Keratinocyte (primary cell): Measurements from ENCODE around the gene ELMO3. TPM values are rescaled to one million over a fixed set of nuclear protein-coding genes. Genes with fewer than 3 reads are reported as not detected.

Source experiments
- DNase-seq: peaks from one replicate; pipeline ENCODE4 v3.0.0-alpha.2; 2011; ENCODE audit warnings: low read depth, missing footprints, low spot score
- FAIRE-seq: peaks from 2 replicates; lab custom pipeline; 2011; peaks lifted over from hg19 to GRCh38; lab: Jason Lieb, UNC
- H2AFZ ChIP-seq: 2 replicates; pipeline ENCODE4 v1.6.0; 2012; ENCODE audit warnings: low read length, control low read depth, inconsistent platforms; ENCODE audit not compliant: control insufficient read depth
- H3K27ac ChIP-seq: 2 replicates; pipeline ENCODE4 v1.5.1; 2011; ENCODE audit warnings: low read length; ENCODE audit not compliant: control insufficient read depth, insufficient read depth
- H3K27me3 ChIP-seq: 3 replicates; pipeline ENCODE4 v1.6.0; 2011; ENCODE audit warnings: low read length; ENCODE audit not compliant: control insufficient read depth, insufficient read depth; ENCODE audit errors: extremely low read depth
- H3K36me3 ChIP-seq, 2 experiments: 2 replicates in 1 of 2; 3 replicates in 1 of 2; pipeline ENCODE4 v1.5.1; 2011; ENCODE audit warnings: low read length in 2 of 2, mild to moderate bottlenecking in 1 of 2; ENCODE audit not compliant: control insufficient read depth in 2 of 2, insufficient read depth in 2 of 2; ENCODE audit errors: extremely low read depth in 1 of 2
- H3K4me1 ChIP-seq: 3 replicates; pipeline ENCODE4 v1.5.1; 2011; ENCODE audit warnings: low read length; ENCODE audit not compliant: control insufficient read depth, insufficient read depth; ENCODE audit errors: extremely low read depth
- H3K4me2 ChIP-seq: 3 replicates; pipeline ENCODE4 v1.6.0; 2011; ENCODE audit warnings: low read depth, low read length; ENCODE audit not compliant: control insufficient read depth, insufficient read depth; ENCODE audit errors: extremely low read depth
- H3K4me3 ChIP-seq, 3 experiments: fragments of 200-600 bp in 1 of 3; sonication (generic) in 1 of 3; 2 replicates in 2 of 3; 3 replicates in 1 of 3; pipeline ENCODE4 v1.5.1; 2011 to 2016; ENCODE audit warnings: low read length in 3 of 3, mild to moderate bottlenecking in 3 of 3, control low read depth in 2 of 3, inconsistent platforms in 1 of 3, low read depth in 1 of 3, mixed read lengths in 1 of 3, mixed run types in 1 of 3, moderate library complexity in 1 of 3; ENCODE audit not compliant: control insufficient read depth in 2 of 3, insufficient read depth in 2 of 3; ENCODE audit errors: extremely low read depth in 1 of 3
- H3K79me2 ChIP-seq: 2 replicates; pipeline ENCODE4 v1.6.0; 2012; ENCODE audit warnings: low read length; ENCODE audit not compliant: control insufficient read depth, insufficient read depth
- H3K9ac ChIP-seq: 3 replicates; pipeline ENCODE4 v1.6.0; 2011; ENCODE audit warnings: low read length; ENCODE audit not compliant: control insufficient read depth, insufficient read depth; ENCODE audit errors: extremely low read depth
- H3K9me1 ChIP-seq: 3 replicates; pipeline ENCODE4 v1.6.0; 2011; ENCODE audit warnings: low read length; ENCODE audit not compliant: control insufficient read depth, insufficient read depth; ENCODE audit errors: extremely low read depth
- H3K9me3 ChIP-seq: 2 replicates; pipeline ENCODE4 v1.5.1; 2012; ENCODE audit warnings: low read depth, low read length; ENCODE audit not compliant: control insufficient read depth
- H4K20me1 ChIP-seq: 3 replicates; pipeline ENCODE4 v1.6.0; 2011; ENCODE audit warnings: low read length; ENCODE audit not compliant: control insufficient read depth, insufficient read depth; ENCODE audit errors: extremely low read depth
- CTCF ChIP-seq, 3 experiments: IDR thresholded peaks in 1 of 3; conservative IDR thresholded peaks in 1 of 3; optimal IDR thresholded peaks in 1 of 3; 2 replicates in 2 of 3; 3 replicates in 1 of 3; pipeline versions ENCODE3 to v1.5.1; 2011; ENCODE audit warnings: low read length in 3 of 3, mild to moderate bottlenecking in 3 of 3, moderate library complexity in 2 of 3, control low read depth in 1 of 3, inconsistent platforms in 1 of 3; ENCODE audit not compliant: insufficient read depth in 2 of 3; ENCODE audit errors: extremely low read depth in 1 of 3
- EZH2 ChIP-seq: IDR thresholded peaks from one replicate; pipeline ENCODE4 v1.6.1; 2012; ENCODE audit warnings: inconsistent platforms, mild to moderate bottlenecking, low read length, moderate library complexity
- dilution Hi-C: fragments of 300-500 bp; cut with MboI; formaldehyde crosslinking; loops from one replicate; pipeline ENCODE4 v1.7.0; 2020; ENCODE audit warnings: low sequenced_read_pairs; ENCODE audit not compliant: extremely low pct_ligation_motif_present
- polyA plus RNA-seq, 5 experiments: library from polyadenylated mRNA; depleted of rRNA in 3 of 5; stranded (reverse) in 3 of 5; stranded (forward) in 1 of 5; unstranded in 1 of 5; fragments of >200 nt; gene quantifications; 1 replicate in 1 of 5; 2 replicates in 3 of 5; 3 replicates in 1 of 5; pipeline versions ENCODE4 v1.2.1 to v1.2.3, GENCODE V29; 2011 to 2012; ENCODE audit warnings: missing spikeins in 2 of 5, low read depth in 1 of 5, low replicate concordance in 1 of 5

The ELMO3 gene
- polyA plus RNA-seq, 1 donor (not counting 4 experiments of a cell fraction or from before 2014, with no cell fraction given): 21.0 TPM

GRCh38 chr16:67216612-67217490 lies 17.9 kb downstream of the ELMO3 start:
- DNase-seq (no peak), FAIRE-seq (no peak)
- Histone ChIP-seq H3K9me1 (no peaks in the 10 kb centered on the region), H4K20me1 (no peaks in the 10 kb centered on the region), H3K4me3 (no peak overlapping the region), H3K9ac (no peak overlapping the region), H3K4me2 (no peak overlapping the region), H3K27ac (no peak overlapping the region), H3K9me3 (no peaks in the 10 kb centered on the region), H2AFZ (no peak overlapping the region), H3K36me3 (peaks cover 0 to 1% of the 10 kb centered on the region in 2 experiments), H3K27me3 (no peaks in the 10 kb centered on the region), H3K4me1 (peaks cover 15% of the 10 kb centered on the region), H3K79me2 (no peaks in the 10 kb centered on the region)
- dilution Hi-C loops: no loop called here
- TF ChIP-seq CTCF (optimal IDR thresholded peaks at IDR 0.05 in 1 of 3, IDR thresholded peaks at IDR 0.05 in 1 of 3, conservative IDR thresholded peaks at IDR 0.05 in 1 of 3; ENCODE audit: extremely low read depth in 1 of 3, insufficient read depth in 2 of 3, low read length in 3 of 3) (no peak), EZH2 (no peak)

DNA sequence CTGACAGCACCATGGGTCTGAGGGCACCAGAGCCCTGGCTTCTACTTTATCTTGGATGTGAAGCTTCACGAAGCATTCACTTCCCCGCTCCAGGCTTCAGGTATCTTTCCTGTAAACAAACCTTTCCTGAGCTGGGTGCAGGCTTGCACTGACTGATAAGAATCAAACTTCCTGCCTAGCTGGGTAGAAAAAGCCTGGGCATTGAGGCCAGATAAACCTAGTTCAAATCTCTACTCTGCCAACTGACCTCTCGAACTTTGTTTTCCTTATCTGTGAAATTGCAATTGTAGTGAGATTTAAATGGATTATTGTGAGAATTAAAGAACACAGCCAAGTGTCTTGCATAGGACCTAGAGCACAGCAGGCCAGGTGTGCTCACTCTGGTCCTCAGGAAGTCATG lies 25.1 kb downstream of the ELMO3 start:
- dilution Hi-C loops: no loop called here
- TF ChIP-seq EZH2 (no peak), CTCF (optimal IDR thresholded peaks at IDR 0.05 in 1 of 3, IDR thresholded peaks at IDR 0.05 in 1 of 3, conservative IDR thresholded peaks at IDR 0.05 in 1 of 3; ENCODE audit: extremely low read depth in 1 of 3, insufficient read depth in 2 of 3, low read length in 3 of 3) (no peak)
- FAIRE-seq: no peak

More for the DNA sequence above, 25.1 kb downstream of the ELMO3 start:
- no peak overlapping the region for H2AFZ ChIP-seq
- peaks cover 5 to 10% of the 10 kb centered on the region in 2 experiments for H3K36me3 ChIP-seq
- H4K20me1 ChIP-seq: no peaks in the 10 kb centered on the region
- no peak for DNase-seq
- H3K27me3 ChIP-seq: no peaks in the 10 kb centered on the region
- H3K27ac ChIP-seq: no peak overlapping the region
- no peak overlapping the region for H3K4me2 ChIP-seq
- H3K9me1 ChIP-seq: no peaks in the 10 kb centered on the region
- peaks cover 19% of the 10 kb centered on the region for H3K79me2 ChIP-seq
- H3K9ac ChIP-seq: no peak overlapping the region
- H3K9me3 ChIP-seq: no peaks in the 10 kb centered on the region
- peaks cover 17% of the 10 kb centered on the region for H3K4me1 ChIP-seq
- no peak overlapping the region for H3K4me3 ChIP-seq
